Bronchial epithelial cell (primary cell): ENCODE measurements around the gene PAEP. TPM values are rescaled to one million over a fixed set of nuclear protein-coding genes. Genes with fewer than 3 reads are reported as not detected.
"Not testable (repeated sequence)": the region's sequence is repeated elsewhere in the genome, so short reads cannot be mapped to it uniquely, and the experiment has no call there.

Experiments
- DNase-seq: peaks from one replicate; pipeline ENCODE4 v3.0.0-alpha.2; 2010; ENCODE audit warnings: low read depth
- FAIRE-seq: peaks from 2 replicates; lab custom pipeline; 2011; peaks lifted over from hg19 to GRCh38; lab: Jason Lieb, UNC
- H3K27me3 ChIP-seq: 2 replicates; pipeline ENCODE4 v1.5.1; 2011; ENCODE audit warnings: low read length; ENCODE audit not compliant: control insufficient read depth, insufficient read depth
- H3K36me3 ChIP-seq: 2 replicates; pipeline ENCODE4 v1.5.1; 2011; ENCODE audit warnings: low read length; ENCODE audit not compliant: control insufficient read depth, insufficient read depth
- H3K4me3 ChIP-seq: 2 replicates; pipeline ENCODE4 v1.5.1; 2011; ENCODE audit warnings: mild to moderate bottlenecking, low read depth, low read length, control low read depth
- CTCF ChIP-seq: IDR thresholded peaks from 2 replicates; pipeline ENCODE4 v1.5.1; 2011; ENCODE audit warnings: mild to moderate bottlenecking, moderate library complexity, low read length, control low read depth, inconsistent platforms; ENCODE audit not compliant: insufficient read depth, severe bottlenecking
- total RNA-seq: library from RNA; depleted of rRNA; stranded (reverse); fragments of >200 nt; gene quantifications from 2 replicates; pipeline ENCODE4 v1.2.1, GENCODE V29; 2014

Gene PAEP
- total RNA-seq, 1 donor from 2014 or later = not detected

- no peak overlapping the region for H3K4me3 ChIP-seq
- H3K27me3 ChIP-seq = no peaks in the 10 kb centered on the region
- TF ChIP-seq CTCF = no peak
- no peak for DNase-seq
- no peaks in the 10 kb centered on the region for H3K36me3 ChIP-seq
- FAIRE-seq = no peak
Measured at GRCh38 chr9:135525241-135526088, 36.1 kb upstream of the PAEP start.

DNA sequence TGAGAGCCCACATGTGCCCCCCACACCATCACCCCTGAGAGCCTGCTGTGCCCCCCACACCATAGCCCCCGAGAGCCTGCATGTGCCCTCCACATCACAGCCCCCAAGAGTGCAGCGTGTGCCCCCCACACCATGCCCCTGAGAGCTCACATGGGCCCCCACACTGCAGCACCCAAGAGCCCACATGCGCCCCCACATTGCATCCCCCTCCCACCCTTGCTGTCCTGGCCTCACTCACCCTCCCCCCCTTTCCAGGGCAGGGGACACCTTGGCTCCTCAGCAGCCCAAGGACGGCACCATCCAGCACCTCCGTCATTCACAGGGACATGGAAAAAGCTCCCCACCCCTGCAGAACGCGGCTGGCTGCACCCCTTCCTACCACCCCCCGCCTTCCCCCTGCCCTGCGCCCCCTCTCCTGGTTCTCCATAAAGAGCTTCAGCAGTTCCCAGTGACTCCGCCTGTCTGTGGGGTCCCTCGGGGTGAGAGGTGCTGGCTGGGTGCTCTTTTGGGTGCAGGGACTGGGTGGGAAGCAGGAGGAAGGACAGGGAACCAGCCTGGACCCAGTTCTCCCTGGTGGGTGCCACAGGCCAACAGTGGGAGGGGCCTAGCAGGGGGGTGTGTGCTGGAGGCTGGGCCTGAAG lies 35.3 kb upstream of the PAEP start:
- FAIRE-seq (no peak), DNase-seq (no peak)
- TF ChIP-seq CTCF = no peak
- Histone ChIP-seq H3K36me3 (no peaks in the 10 kb centered on the region), H3K4me3 (no peak overlapping the region), H3K27me3 (no peaks in the 10 kb centered on the region)

- Histone ChIP-seq H3K27me3 (no peaks in the 10 kb centered on the region), H3K36me3 (no peaks in the 10 kb centered on the region), H3K4me3 (no peak overlapping the region)
- FAIRE-seq (no peak), DNase-seq (no peak)
- no peak for TF ChIP-seq CTCF
Measured at GRCh38 chr9:135526730-135527571, 34.6 kb upstream of the PAEP start.

DNA sequence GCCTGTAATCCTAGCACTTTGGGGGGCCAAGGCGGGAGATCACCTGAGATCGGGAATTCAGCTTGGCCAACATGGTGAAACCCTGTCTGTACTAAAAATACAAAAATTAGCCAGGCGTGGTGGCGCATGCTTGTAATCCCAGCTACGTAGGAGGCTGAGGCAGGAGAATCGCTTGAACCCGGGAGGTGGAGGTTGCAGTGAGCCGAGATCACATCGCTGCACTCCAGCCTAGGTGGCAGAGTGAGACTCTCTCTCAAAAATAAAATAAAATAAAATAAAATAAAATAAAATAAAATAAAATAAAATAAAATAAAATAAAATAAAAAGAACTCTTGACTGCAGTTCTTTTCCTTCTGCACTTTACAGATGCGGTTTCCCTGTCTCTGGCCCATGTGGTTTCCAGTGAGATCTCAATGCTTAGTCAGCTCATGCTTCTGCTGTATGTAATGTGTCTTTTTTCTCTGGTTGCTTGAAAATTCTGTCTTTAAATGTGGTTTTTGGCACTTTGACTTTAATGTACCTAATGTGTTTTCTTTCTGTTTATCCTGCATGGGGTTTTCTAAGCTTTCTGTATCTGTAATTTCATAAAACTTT lies 32.6 kb upstream of the PAEP start:
- not testable (repeated sequence) for H3K27me3 ChIP-seq, FAIRE-seq, H3K4me3 ChIP-seq, DNase-seq, H3K36me3 ChIP-seq

DNA sequence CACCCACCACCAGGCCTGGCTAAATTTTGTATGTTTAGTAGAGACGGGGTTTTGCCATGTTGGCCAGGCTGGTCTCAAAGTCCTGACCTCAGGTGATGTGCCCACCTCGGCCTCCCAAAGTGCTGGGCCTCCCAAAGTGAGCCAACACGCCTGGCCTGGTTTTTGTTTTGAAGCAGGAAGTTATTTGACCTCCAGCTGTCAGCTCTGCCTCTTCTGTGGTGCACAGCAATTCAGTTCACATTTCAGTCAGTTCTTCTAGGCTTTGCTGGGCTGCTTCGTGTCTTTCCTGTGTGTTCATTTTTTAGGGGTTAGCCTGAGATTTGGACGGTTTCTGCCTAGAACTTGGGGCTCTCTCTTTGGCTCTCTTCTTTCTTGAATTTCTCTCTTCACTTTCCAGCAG lies 31.4 kb upstream of the PAEP start:
- H3K36me3 ChIP-seq = no peaks in the 10 kb centered on the region
- no peak for DNase-seq
- TF ChIP-seq CTCF = no peak
- no peak for FAIRE-seq
- H3K4me3 ChIP-seq = no peak overlapping the region
- H3K27me3 ChIP-seq = no peaks in the 10 kb centered on the region
